Measurements from ENCODE around the gene HOXD3.

HOXD3 gene

DNA sequence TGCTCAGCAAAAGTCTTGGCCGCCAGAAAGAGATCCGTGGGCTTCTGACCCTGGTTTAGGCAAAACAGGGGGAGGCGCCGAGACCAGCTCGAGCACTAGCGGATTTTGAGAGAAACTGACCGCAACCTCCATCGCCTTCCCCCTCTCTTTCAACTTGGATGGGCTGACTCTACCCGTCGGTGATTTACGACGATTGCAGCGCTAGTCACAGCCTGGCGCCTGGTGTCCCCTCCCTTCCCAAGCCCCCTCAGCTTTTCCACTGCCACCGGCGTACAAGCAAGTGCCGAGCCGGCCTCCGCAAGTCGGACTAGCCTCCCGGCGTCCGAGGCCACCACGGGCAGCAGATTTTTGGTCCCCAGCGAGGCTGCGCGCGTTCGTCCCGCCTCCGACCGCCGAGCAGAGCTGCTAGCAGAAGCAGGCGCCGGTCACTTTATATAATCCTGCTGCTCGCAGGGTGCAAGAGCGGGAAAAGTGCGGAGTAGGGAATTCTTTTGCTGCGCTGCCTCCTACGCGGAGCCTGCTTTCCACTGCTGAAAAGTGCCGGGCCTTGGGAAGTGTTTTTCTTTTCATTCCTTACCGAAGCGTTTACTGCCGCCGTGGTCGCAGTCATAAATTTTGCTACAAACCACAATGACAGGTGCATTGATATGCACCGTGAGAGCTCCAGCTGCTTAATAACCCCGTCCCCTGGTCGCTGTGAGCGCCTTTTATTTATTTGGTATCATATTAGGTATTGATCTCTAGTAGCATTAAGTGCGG lies 7.7 kb downstream of the HOXD3 start:
- no peak for DNase-seq

DNA sequence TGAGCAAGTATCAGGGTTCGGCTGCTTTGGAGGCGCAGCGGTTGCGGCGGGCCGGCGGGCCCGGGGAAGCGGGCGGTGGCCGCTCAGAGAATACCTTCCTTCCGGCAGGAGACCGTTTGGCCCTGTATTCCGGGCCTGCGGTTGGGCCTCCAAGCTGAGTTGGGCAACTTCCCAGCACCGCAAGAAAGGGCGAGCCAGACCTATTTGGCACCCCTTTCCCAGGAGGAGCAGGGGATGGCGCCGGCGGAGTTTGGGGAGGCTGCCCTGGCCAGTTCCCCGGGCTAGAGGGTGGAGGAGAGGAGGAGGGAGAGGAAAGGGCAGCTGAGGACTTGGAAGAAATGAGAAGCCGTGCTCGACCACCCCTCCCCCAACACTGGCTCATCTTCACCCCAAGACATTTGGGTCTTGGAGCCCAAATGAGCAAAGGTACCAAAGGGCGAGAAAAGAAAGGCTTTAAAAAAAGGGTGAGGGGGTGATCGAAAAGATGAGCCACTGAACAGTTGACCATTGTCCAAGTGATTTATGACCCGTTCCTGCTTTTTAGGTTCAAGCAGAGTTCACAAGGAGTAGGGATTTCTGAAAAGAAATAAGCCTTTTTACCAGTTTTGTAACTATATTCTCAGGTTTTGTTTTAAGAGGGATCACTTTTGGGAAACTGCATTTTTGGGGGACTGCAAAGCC lies 8.4 kb downstream of the HOXD3 start:
- no peak for DNase-seq

DNA sequence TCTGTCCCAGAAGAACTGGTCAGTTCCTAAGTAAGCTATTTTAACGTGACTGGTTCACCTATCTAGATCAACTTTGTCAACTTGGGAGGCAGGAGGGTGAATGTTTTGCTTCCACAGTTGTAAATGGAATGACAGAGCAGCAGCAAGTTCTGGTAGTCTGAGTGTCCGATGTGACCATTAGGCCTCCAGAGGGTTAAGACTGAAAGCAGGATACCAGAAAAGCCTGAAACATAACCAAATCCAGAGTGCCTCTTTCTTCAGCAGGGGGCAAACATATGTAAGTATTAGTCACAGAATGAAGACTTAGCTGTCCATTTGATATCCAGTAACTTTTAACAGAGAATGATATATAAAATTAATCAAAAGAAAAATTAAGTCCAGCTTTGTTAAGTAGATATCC lies 9.2 kb downstream of the HOXD3 start:
- DNase-seq, result no peak

DNA sequence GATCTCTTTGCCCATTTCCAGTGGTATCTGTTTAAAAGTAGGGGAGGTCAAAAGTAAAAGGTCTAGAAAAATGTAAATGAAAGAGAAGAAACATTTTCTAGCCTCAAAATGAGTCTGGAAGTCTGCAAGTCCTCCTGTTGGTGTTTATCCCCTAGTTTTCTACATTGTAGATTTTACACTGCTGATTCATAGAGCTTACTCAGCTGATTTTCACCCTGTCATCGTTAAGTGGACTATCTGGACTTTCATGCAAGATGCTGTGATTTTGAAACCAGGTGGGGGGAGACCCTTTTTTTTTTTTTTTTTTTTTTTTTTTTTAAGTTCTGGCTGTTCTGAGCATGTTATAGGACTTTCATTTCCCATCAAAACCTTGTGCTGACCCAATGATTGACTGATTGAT lies 10.3 kb downstream of the HOXD3 start:
- DNase-seq, result no peak

DNA sequence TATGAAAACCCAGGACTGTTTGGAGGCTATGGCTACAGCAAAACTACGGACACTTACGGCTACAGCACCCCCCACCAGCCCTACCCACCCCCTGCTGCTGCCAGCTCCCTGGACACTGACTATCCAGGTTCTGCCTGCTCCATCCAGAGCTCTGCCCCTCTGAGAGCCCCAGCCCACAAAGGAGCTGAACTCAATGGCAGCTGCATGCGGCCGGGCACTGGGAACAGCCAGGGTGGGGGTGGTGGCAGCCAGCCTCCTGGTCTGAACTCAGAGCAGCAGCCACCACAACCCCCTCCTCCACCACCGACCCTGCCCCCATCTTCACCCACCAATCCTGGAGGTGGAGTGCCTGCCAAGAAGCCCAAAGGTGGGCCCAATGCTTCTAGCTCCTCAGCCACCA lies 12.1 kb downstream of the HOXD3 start:
- DNase-seq, result no peak

DNA sequence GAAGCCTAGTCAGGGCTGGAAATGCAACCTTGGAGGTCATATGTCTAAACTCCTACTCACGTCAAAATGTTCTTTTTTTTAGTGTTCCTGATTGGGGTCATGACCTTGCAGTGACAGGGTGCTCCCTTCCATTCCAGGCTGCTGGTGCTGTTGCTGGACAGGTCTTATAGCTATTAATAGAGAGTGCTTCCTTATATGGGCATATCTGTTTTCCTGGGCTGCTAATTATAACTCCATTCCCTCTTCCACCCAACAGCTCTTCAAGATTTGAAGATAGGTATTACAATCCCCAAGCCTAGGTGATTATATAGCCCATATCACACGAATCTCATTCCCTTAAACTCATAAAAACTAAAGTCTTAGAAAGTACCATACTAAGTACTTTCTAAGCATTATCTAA lies 12.6 kb downstream of the HOXD3 start:
- DNase-seq, result no peak

DNA sequence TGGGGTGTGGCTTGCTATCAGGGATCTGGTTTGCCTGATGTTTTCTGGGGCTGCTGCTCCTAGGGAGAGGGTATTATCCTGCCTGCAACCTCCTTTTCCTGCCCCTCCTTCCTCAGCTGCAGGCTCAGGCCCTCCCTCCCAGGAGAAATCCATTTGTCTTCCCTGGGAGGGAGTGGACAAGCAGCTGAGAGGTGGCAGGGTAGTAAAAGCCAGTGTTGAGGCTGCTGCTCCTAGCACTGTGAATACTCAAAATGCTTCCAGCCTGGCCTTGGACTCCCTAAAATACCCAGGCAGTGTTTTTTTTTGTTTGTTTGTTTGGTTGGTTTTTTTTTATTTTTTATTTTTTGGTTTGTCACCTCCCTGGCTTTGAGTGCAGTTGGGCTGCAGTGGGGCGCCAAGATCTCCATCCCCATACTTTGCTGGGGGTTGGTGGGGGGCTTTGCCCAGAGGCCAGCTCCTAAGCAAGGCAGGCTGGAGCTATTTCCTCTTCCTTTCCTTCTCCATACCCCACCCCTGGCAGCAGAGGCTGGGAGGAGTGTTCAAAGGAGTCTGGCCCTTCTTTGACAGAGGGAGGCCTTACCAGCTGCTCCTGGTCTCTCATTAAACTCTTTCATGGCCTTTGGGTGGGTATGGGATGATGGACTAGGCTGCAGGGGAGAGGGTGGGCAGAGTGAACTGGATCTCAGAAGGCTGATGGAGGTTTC lies 13.6 kb downstream of the HOXD3 start:
- no peak for DNase-seq

DNA sequence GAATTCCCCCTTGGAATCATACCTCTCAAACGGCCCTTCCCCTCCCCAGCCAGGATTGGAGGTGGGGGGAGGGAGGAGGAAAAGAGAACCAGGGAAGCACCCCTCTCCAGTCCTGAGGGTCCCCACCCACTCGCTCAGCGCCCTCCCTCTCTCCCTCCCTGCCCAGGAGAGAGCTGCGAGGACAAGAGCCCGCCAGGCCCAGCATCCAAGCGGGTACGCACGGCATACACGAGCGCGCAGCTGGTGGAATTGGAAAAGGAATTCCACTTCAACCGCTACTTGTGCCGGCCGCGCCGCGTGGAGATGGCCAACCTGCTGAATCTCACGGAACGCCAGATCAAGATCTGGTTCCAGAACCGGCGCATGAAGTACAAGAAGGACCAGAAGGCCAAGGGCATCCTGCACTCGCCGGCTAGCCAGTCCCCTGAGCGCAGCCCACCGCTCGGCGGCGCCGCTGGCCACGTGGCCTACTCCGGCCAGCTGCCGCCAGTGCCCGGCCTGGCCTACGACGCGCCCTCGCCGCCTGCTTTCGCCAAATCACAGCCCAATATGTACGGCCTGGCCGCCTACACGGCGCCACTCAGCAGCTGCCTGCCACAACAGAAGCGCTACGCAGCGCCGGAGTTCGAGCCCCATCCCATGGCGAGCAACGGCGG lies 14.4 kb downstream of the HOXD3 start:
- no peak for DNase-seq

DNA sequence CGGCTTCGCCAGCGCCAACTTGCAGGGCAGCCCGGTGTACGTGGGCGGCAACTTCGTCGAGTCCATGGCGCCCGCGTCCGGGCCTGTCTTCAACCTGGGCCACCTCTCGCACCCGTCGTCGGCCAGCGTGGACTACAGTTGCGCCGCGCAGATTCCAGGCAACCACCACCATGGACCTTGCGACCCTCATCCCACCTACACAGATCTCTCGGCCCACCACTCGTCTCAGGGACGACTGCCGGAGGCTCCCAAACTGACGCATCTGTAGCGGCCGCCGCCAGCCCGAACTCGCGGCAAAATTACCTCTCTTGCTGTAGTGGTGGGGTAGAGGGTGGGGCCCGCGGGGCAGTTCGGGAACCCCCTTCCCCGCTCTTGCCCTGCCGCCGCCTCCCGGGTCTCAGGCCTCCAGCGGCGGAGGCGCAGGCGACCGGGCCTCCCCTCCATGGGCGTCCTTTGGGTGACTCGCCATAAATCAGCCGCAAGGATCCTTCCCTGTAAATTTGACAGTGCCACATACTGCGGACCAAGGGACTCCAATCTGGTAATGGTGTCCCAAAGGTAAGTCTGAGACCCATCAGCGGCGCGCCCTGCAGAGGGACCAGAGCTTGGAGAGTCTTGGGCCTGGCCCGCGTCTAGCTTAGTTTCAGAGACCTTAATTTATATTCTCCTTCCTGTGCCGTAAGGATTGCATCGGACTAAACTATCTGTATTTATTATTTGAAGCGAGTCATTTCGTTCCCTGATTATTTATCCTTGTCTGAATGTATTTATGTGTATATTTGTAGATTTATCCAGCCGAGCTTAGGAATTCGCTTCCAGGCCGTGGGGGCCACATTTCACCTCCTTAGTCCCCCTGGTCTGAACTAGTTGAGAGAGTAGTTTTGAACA lies 15.1 kb downstream of the HOXD3 start:
- DNase-seq, result no peak

DNA sequence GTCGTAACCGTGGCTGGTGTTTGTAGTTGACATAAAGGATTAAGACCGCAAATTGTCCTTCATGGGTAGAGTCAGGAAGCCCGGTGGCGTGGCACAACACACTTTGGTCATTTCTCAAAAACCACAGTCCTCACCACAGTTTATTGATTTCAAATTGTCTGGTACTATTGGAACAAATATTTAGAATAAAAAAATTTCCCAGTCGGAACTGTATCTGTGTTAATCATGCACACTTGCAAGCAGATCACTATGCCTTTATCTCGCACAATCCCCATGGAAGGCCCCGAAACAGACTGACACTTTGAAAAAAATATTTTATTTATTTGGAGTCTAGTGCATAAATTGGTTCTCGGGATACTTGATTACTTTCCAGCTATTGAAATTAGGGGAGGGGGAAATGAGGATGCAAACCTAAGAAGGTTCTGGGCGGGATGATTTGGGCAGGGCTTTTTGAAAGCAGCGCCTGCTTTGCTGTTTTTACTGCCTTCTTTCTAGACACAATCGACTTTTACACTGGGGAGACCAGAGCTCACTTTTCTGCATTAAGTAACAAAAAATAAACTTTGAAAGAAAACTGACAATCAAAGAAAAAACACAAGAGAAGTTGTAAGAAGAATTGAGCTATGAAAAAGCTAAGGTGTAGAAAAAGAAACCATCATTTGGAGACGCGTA lies 15.9 kb downstream of the HOXD3 start:
- no peak for DNase-seq

DNA sequence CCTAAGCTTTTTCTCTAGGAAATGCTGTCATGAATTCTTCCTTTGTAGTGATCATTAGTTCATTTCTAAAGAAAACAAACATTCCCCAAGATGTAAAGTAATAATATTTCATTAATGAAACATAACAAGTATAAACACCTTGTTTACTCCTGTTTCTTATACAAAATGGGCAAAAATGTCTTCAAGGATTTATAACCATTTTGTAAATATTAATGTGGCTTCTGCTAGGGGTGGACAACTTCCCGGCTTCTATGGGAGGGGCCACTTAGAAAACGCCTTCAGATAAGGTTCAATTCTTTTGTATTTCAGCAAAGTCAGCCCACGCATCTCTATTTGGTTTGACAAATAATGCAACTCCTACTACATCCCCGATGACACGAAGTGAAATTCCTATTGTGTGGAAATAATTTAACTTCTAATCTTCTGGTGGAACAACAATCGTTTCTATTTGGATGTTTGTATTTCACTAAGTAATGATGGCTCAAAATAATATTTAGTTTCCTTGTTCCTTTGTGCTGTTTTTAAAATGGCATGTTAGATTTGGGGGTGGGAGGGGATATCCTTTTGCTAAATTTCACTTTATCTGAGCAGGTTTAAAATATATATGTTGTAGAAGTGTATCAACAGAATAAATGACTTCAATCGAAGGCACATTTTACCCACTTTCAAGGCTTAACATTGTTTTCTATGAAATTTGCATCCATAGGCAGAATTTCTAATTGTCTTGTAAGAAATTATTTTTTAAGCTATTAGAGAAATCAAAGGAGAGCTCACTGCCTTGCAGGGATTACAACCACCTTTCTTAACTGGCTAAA lies 16.7 kb downstream of the HOXD3 start:
- no peak for DNase-seq

DNA sequence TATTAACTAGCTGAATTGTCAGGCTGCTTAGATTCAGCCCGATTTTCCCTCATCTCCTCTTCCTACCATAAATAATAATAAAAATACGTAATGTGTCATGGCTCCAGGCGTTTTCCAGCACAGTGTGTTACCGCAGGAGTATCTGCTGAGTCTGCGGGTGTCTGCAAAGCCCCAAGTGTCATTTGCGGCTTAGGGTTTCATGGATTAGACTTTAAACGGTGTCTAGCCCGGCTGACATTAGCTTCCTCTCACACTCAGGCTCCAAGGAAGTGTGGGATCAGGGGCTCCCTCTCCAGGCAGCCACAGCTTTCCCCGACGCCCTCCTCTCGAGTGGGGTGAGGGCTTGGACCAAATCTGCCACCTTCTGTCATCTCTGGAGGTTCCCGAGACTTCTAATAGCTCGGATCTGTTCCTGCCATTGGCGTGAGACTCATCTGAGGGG lies 17.3 kb downstream of the HOXD3 start:
- DNase-seq, result no peak

DNA sequence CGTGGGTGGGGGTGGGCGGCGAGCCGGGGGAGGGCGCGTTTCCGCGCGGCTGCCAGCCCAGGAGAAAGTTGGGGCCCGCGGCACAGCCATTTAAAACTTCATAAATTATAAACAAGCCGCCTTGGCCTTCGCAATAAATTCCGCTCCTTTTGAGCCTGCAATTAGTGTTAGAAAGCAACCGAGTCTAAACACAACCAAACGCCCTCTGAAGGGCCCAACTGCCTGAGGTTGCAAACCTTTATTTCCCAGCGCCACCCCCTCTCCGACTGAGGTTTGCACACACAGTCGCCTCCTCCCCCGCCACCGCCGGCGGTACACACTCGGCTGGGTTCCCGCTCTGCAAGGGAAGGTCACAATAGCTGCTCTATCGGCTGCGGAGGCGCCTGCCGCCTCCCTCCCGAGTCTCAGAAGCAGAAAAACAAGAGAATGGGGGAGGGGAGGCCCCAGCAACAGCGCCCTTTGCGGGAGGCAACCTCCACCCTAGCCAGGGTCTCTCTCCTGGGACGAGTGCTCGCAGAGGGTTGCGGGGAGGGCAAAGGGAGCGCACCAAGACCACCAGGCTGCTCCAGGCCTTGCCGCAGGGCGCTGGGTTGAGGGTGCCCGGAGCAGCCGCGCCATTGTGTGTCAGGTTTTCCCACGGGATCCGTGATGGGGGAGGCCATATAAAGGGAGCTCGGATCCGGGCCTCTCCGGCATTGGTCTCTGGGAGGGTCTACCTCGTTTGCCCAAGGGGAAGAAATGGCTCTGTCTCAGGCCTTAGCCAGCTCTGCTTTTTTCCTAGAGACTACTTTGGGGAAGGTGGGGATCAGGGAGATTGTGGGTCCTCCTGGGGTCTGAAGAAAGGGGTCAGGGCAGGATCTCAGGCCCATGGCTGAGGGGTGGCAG lies 18.0 kb downstream of the HOXD3 start:
- DNase-seq, result no peak

DNA sequence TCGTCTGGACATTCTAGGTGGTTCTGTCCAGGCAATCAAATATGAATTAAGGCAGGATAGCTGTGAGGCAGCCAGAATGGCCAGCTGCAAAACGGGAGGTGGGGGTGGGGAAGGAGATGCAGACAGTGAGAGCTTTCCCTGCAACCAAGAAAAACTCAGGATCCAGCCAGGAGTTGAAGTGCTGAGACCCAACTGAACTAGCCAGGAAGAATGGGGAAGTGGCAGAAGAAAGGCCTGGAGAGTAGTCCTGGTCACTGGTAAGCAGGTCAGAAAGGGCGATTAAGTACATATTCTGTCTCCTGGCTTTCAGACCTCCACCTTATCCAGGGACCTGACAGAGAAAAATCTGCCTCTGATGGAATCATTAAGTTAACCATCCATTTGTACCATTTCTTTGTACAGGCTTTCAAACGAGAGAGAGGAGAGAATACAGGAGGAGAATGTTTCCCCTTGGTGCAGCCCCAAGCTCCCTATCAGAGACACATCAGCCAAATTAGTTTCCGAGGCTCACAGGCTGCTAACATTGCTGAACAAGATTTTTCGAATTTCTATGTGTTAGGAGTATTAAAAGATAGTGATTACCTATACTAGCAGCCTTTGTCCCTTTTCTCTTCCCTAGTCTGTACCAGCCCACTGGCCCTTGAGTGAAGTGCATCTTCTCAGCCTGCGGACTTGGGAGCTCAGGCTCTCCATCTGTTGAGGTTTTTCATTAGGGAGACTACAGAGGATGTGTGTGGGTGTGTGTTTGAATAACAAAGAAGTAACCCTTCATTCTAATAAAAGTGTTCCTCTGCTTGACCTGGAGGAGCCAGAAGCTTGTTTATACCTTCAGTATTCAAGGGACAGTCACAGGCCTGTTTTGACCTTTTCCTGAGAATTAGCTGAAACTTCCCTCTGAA lies 18.9 kb downstream of the HOXD3 start:
- no peak for DNase-seq

DNA sequence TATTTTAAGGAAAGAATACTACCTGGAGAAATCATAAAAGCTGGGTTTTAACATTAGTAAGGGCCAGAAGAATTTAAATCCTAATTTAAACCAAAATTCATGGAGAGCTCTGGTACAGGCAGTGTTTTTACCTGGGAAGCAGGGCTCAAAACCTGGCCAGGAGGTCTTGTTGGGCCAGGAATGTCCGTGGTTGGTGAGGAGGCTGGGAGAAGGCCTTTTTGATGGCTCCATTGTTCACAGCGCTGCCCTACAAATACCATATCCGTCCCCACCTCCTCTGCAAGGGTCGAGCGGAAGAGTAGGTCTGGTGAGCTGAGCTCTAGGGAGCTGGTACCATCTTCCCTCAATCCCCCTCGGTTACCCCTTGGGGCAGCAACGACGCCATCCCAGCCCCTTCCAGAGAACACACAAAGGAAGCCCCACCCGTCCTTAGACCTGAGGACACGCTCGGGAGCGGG lies 20.5 kb downstream of the HOXD3 start:
- DNase-seq, result no peak

DNA sequence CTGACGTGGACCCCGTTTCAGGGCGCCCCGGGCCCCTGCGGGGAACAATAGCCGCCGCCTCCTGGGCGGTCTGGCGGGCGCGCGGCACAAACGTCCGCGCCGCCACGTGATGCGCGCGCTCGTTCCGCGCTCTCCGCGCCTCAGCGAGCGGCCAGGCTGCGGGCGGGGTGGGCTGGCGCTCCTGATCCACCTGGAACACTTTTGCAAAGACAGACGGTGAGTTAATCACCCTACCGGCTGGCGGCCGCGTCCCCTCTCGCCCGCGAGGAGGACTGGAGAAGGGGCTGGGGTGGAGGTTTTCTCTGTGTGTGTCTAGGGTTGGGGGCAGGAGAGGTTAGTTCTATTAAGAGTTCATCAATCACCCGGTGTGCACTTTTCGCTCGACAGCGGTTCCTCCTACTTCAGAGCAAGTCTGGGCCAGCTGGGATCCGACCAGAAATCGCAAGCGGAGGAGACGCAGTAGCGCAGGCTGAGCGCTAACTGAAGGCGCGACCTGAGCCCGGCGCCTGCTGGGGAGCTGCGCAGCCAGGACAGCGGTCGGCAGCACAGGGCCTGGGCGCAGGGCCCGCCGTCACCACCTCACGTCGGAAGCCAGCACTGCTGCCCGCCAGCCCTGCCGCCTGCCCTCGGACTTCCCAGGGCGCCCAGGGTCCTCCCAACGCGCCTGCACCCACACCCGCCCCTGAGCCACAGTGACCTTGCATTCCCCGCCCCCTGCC lies 21.1 kb downstream of the HOXD3 start:
- no peak for DNase-seq

DNA sequence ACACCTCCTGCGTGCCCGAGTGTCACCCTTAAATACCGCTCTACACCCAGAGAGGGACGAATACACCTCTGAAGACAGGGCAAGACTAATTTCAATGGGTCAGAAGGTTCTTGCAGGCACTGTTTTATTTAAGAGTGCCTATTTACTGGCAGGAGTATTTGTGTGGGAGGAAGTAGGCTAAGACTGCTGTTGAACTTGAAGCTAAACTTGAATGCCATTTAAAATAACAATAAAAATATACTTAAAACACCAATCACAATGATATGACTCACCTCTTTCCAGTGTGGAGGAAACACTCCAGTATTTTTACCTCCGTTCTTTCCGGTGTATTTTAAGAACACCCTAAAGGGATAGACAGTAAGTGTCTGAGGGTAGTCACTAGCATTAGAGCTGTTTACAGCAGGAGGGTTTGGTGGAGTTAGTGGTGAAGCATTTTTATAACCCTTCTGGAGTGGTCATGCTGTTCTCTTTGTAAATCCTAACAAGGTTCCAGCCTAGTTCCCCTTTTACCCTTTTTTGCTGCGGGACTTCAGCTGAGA lies 21.7 kb downstream of the HOXD3 start:
- DNase-seq, result no peak

DNA sequence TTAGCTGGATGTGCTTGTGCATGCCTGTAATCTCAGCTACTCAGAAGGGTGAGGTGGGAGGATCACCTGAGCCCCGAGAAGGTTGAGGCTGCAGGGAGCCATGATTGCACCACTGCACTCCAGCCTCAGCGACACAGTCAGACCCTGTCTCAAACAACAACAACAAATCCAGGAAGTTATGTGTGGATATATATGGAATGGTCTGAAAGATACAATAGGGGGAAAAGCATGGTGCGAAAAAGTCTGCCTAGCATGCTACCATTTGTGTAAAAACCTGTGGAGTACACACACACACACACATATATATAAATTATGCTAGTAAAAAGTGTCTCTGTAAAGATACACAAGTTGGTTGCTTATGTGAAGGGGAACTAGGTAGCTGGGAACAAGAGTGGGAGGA lies 24.4 kb downstream of the HOXD3 start:
- no peak for DNase-seq

Data from suppressor macrophage treated with lipopolysaccharide for 1 hour (primary cell).